Sigmoid colon (tissue), 4 donors: ENCODE measurements around the gene MYRIP.

Experiments
- CTCF ChIP-seq, 4 experiments: fragments of 450-650 bp in 3 of 4; fragments of 200-600 bp in 1 of 4; IDR thresholded peaks; one replicate each; pipeline ENCODE4 v1.5.1; 2016 to 2019; ENCODE audit warnings: antibody characterized with exemption in 4 of 4, mild to moderate bottlenecking in 3 of 4, moderate library complexity in 2 of 4
- EP300 ChIP-seq, 4 donors: sonication (generic); formaldehyde crosslinking; IDR thresholded peaks; one replicate each; pipeline ENCODE4 v1.6.1; 2017; ENCODE audit warnings: antibody characterized with exemption in 4 of 4
- POLR2A ChIP-seq, 2 donors: fragments of 450-650 bp; IDR thresholded peaks; one replicate each; pipeline ENCODE4 v1.6.1; 2016; ENCODE audit warnings: antibody characterized with exemption in 2 of 2, mild to moderate bottlenecking in 2 of 2, moderate library complexity in 2 of 2
- POLR2AphosphoS5 ChIP-seq, 4 donors: sonication (generic); formaldehyde crosslinking; IDR thresholded peaks; one replicate each; pipeline ENCODE4 v1.6.1; 2017; ENCODE audit warnings: antibody characterized with exemption in 4 of 4

- TF ChIP-seq POLR2AphosphoS5 (IDR thresholded peaks at IDR 0.05) (no peak), CTCF (IDR thresholded peaks at IDR 0.05) (no peak), POLR2A (IDR thresholded peaks at IDR 0.05) (no peak), EP300 (IDR thresholded peaks at IDR 0.05) (no peak)
Measured at GRCh38 chr3:39762537-39763070, 46.8 kb upstream of the MYRIP start.
